22Rv1 (cell line): ENCODE measurements around the gene GFY.

Experiments
- H3K27ac ChIP-seq: fragments of 450-650 bp; 2 replicates; pipeline ENCODE4 v1.5.1; 2017
- ZFX ChIP-seq: fragments of 450-650 bp; IDR thresholded peaks from 2 replicates; pipeline ENCODE4 v1.6.1; 2017; ENCODE audit warnings: antibody characterized with exemption, borderline replicate concordance
- TF ChIP-seq, protein P1 (sequence below): fragments of 450-650 bp; IDR thresholded peaks from 2 replicates; pipeline ENCODE4 v1.5.1; 2017; ENCODE audit warnings: mild to moderate bottlenecking

The GFY gene

DNA sequence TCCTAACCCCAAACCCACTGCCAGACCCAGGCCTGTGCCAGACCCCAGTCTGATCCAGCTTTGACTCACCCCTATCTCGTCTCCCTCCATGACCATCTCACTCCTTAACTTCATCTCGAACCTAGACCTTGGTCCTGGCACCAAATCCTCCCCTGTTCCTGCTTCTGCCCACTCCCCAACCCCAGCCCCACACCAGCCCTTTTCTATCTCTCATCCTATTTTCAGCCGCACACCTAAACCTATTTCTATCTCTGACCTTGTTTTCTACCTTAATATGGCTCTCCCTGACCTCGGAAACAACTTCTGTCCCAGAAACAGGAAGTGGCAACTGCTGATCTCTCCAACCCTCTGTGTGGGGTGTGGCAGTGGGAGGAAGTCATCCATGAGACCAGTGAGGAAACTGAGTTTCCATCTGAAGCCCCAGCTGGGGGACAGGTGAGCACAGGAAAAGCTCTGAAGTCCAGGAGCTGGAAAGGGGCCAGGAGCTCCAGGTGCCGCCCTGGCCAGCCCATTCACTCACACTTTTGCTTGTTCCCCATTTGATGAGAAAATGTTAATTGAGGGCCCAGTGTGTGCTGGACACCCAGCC lies 15.7 kb upstream of the GFY start:
- H3K27ac ChIP-seq, result no peak overlapping the region
- TF ChIP-seq, protein P1, sequence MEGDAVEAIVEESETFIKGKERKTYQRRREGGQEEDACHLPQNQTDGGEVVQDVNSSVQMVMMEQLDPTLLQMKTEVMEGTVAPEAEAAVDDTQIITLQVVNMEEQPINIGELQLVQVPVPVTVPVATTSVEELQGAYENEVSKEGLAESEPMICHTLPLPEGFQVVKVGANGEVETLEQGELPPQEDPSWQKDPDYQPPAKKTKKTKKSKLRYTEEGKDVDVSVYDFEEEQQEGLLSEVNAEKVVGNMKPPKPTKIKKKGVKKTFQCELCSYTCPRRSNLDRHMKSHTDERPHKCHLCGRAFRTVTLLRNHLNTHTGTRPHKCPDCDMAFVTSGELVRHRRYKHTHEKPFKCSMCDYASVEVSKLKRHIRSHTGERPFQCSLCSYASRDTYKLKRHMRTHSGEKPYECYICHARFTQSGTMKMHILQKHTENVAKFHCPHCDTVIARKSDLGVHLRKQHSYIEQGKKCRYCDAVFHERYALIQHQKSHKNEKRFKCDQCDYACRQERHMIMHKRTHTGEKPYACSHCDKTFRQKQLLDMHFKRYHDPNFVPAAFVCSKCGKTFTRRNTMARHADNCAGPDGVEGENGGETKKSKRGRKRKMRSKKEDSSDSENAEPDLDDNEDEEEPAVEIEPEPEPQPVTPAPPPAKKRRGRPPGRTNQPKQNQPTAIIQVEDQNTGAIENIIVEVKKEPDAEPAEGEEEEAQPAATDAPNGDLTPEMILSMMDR, result no peak
- no peak for TF ChIP-seq ZFX

DNA sequence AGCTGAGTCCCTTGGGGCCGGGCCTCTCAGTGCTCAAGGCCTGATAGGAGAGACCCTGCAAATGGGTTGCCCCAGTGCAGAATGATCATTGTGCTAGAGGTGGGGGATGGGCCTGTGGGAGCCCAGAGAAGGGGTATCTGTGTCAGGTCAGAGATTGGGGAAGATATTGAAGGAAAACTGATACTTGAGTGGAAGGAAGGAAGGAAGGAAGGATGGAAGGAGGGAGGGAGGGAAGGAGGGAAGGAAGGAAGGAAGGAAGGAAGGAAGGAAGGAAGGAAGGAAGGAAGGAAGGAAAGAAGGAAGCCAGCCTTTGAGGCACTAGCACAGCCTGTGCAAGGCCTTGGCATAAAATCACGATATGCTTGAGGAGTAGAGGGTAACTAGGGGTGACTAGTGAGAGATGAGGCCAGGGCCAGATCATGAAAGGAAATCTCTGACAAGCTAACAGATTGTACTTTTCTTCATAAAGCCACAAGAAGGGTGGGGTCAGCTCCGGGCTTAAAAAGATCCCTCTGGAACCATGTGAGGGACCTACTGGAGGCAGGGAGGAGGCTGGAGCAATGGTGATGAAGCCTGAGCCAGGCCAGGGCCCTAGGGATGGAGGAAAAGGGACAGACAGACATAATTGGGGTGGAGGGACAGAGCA lies 13.4 kb upstream of the GFY start:
- no peak for TF ChIP-seq ZFX
- TF ChIP-seq, protein P1, result no peak
- no peak overlapping the region for H3K27ac ChIP-seq

DNA sequence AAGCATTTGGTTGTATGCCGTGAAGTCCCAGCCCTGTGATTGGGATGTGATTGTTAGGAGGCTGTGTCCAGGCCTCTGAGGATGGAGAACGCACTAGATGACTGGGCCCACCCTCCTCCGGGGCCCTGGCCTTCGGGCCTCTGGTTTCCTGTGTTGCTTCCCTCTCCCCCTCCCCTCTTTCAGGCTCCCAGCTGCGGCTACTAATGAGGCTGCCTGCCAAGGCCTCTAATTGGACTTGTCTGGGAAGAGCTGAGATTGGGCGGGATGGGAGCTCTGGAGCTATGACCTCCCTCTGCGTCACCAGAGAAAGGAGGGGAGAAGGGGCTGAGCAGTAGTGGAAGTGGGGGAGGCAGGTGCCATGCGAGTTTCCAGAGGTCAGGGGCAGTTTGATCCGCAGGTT lies 11.8 kb upstream of the GFY start:
- H3K27ac ChIP-seq, result no peak overlapping the region
- no peak for TF ChIP-seq ZFX
- TF ChIP-seq, protein P1, result no peak

DNA sequence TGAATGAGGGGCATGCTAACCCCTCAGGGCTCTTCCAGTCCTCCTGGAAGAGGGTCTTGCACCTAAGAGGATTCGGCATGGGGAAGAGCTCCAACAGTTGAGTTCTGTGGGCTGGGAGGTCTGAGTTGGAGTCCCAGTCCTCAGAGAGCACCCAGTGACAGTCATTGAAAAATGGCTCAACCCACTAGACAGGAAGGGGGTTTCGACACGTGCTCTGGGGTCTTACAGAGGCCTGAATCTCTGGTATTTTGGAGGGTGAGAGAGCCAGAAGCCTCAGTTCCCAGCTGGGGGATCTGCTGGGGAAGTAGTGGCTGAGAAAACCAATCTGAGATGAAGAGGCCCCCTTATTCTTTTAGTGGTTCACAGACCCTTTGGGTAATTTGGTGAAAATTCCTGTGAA lies 10.9 kb upstream of the GFY start:
- no peak overlapping the region for H3K27ac ChIP-seq
- no peak for TF ChIP-seq ZFX
- TF ChIP-seq, protein P1, result no peak

DNA sequence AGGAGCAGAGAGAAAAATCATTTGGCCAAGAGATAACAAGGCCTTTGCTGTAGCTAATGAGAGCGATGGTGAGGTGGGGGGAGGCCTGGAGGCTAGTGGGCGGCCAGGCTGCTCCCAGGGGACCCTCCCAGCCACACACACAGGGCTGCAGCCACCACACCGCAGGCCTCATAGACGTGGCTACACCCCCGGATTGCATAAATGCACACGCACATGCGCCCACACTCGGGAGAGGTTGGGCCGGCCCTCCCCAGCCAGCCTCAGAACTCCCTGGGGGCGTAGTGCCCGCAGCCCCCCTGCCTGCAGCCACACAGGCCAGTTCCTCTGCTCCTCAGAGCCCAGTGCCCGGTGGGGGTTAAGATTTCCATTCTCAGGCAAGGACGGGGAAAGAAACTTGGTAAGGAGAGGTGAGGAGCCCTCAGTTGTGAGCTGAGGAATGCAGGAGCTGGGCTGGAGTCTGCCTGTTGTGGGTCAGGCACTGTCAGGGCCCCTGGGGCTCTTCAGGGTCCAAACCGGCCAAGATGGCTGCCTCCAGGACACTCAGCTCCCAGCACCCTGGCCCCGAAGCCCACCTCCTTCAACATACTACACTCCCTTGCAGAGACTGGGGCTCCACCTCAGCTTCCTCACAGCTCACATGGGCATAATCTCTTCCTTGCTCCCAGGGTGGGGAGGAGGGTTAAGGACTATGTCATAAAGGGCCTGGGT lies 9.9 kb upstream of the GFY start:
- H3K27ac ChIP-seq, result no peak overlapping the region
- TF ChIP-seq, protein P1, result no peak
- no peak for TF ChIP-seq ZFX

DNA sequence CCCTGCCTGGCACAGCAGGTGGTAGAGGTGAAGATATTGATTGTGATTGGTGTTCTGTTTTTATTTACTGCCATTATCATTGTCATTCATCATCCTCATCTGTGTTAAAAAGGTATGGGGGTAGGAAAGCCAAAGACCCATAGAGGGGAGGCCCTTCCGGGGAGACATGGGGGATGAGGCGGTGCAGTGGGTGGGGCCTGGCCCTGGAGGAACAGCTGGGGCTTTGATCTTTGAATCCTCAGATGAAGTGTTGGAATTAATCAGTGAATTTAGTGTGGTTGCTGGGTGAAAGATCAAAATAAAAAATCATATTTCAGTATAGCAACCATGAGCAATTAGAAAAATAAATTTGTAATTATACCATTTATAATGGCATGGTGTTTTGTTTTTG lies 9.4 kb upstream of the GFY start:
- no peak overlapping the region for H3K27ac ChIP-seq
- TF ChIP-seq, protein P1, result no peak
- no peak for TF ChIP-seq ZFX

DNA sequence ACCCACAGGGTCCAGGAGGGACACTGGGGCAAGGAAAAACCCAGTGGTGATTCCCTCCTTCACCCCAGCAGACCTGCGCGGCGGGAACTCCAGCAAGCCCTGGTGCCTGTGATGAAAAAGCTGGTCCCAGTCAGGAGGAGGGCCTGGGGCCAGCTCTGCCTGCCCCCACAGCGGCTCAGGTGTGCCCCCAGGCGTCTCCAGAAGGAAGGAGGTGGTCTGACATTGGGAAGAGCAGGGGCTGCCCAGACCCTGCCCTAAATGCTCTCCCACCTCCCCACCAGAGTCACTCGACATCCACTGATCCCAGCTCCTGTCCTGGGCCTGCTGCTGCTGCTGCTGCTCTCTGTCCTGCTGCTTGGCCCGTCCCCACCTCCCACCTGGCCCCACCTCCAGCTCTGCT lies 8.1 kb upstream of the GFY start:
- no peak for TF ChIP-seq ZFX
- TF ChIP-seq, protein P1, result no peak
- H3K27ac ChIP-seq, result no peak overlapping the region
